HEK293 (cell line): ENCODE data around the gene NOD2.

ENCODE experiments used
- CTCF ChIP-seq: fragments of 450-650 bp; formaldehyde crosslinking; IDR thresholded peaks from 2 replicates; pipeline ENCODE4 v1.5.1; 2016; ENCODE audit warnings: missing biosample characterization, missing genetic modification characterization
- ZNF624 ChIP-seq: fragments of 450-650 bp; formaldehyde crosslinking; IDR thresholded peaks from 2 replicates; pipeline ENCODE4 v1.5.1; 2017; ENCODE audit warnings: missing biosample characterization, missing genetic modification characterization

GRCh38 chr16:50740736-50741135 is 47.3 kb downstream of the NOD2 start:
- no peak for TF ChIP-seq ZNF624 (tag by site-specific recombination)
- TF ChIP-seq CTCF, result no peak
